Medulla oblongata (tissue), 1 donor: ENCODE measurements around the gene DAD1.
"Not testable (repeated sequence)": the region's sequence is repeated elsewhere in the genome, so short reads cannot be mapped to it uniquely, and the experiment has no call there.

Source experiments
- DNase-seq: peaks from one replicate; pipeline ENCODE4 v3.0.0-alpha.2; 2015; ENCODE audit errors: extremely low spot score

DAD1 gene

GRCh38 chr14:22552001-22552826 lies 36.8 kb downstream of the DAD1 start:
- DNase-seq = no peak

- no peak for DNase-seq
These were observed 37.4 kb downstream of the DAD1 start for GRCh38 chr14:22551605-22551997.

- DNase-seq = no peak
These were observed 38.9 kb downstream of the DAD1 start for GRCh38 chr14:22549981-22550673.

GRCh38 chr14:22549324-22549962 lies 39.6 kb downstream of the DAD1 start:
- no peak for DNase-seq

- DNase-seq = no peak
These were observed 40.9 kb downstream of the DAD1 start for GRCh38 chr14:22547948-22548750.

- DNase-seq = no peak
These were observed 41.6 kb downstream of the DAD1 start for GRCh38 chr14:22547313-22547947.

GRCh38 chr14:22546722-22547071 lies 42.3 kb downstream of the DAD1 start:
- no peak for DNase-seq

GRCh38 chr14:22545842-22546721 lies 42.9 kb downstream of the DAD1 start:
- no peak for DNase-seq

GRCh38 chr14:22544881-22545420 lies 44.1 kb downstream of the DAD1 start:
- DNase-seq = no peak

- DNase-seq = no peak
These were observed 44.6 kb downstream of the DAD1 start for GRCh38 chr14:22544406-22544805.

GRCh38 chr14:22543570-22544357 lies 45.3 kb downstream of the DAD1 start:
- not testable (repeated sequence) for DNase-seq

- no peak for DNase-seq
These were observed 46.7 kb downstream of the DAD1 start for GRCh38 chr14:22542360-22542759.

GRCh38 chr14:22541721-22542120 lies 47.3 kb downstream of the DAD1 start:
- no peak for DNase-seq

- DNase-seq = no peak
These were observed 48.1 kb downstream of the DAD1 start for GRCh38 chr14:22540811-22541360.

GRCh38 chr14:22540293-22540692 lies 48.7 kb downstream of the DAD1 start:
- DNase-seq = no peak

GRCh38 chr14:22539831-22540230 lies 49.2 kb downstream of the DAD1 start:
- no peak for DNase-seq

GRCh38 chr14:22538671-22539228 lies 50.3 kb downstream of the DAD1 start:
- no peak for DNase-seq

GRCh38 chr14:22537436-22538310 lies 51.4 kb downstream of the DAD1 start:
- DNase-seq = no peak
